T-helper 17 cell (primary cell): ENCODE measurements around the gene TMEM38B. TPM values are rescaled to one million over a fixed set of nuclear protein-coding genes. Genes with fewer than 3 reads are reported as not detected.
A peak's percentile ranks its signal among the peaks of the same experiment; 100 is the strongest.

Experiments used
- ATAC-seq: fragments of 150-1000 bp; cut with Tn5 transposase; 2 replicates; pipeline ENCODE4 v1.10.0; 2021; ENCODE audit warnings: mild to moderate bottlenecking, moderate library complexity
- DNase-seq, 3 donors: peaks; one replicate each; pipeline versions ENCODE4 v3.0.0 to v3.0.0-alpha.2; 2020 to 2021
- H3K9me3 ChIP-seq: one replicate; pipeline ENCODE4 v1.7.0; 2013; ENCODE audit warnings: low read length, mild to moderate bottlenecking; ENCODE audit not compliant: control insufficient read depth, poor library complexity, severe bottlenecking
- H3K27ac Mint-ChIP-seq: one replicate; pipeline ENCODE4 v1.8.0; 2022; ENCODE audit warnings: mild to moderate bottlenecking, moderate library complexity, mixed read lengths
- H3K27me3 Mint-ChIP-seq: one replicate; pipeline ENCODE4 v1.8.0; 2022; ENCODE audit warnings: mixed read lengths
- H3K36me3 Mint-ChIP-seq: one replicate; pipeline ENCODE4 v1.8.0; 2022; ENCODE audit warnings: low read depth, mixed read lengths
- H3K4me1 Mint-ChIP-seq: one replicate; pipeline ENCODE4 v1.8.0; 2022; ENCODE audit warnings: mild to moderate bottlenecking, mixed read lengths
- H3K4me3 Mint-ChIP-seq: one replicate; pipeline ENCODE4 v1.8.0; 2022; ENCODE audit warnings: mild to moderate bottlenecking, moderate library complexity, mixed read lengths
- total RNA-seq, 4 donors: library from RNA in 2 of 4; stranded (reverse) in 2 of 4; gene quantifications; one replicate each; pipeline ENCODE4 v1.2.3 and lab custom pipeline; 2022 to 2026

The TMEM38B gene, protein sequence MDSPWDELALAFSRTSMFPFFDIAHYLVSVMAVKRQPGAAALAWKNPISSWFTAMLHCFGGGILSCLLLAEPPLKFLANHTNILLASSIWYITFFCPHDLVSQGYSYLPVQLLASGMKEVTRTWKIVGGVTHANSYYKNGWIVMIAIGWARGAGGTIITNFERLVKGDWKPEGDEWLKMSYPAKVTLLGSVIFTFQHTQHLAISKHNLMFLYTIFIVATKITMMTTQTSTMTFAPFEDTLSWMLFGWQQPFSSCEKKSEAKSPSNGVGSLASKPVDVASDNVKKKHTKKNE
- total RNA-seq (1 to 10 TPM; 5.9 to 9.4 TPM), total RNA-seq (lab: John Stamatoyannopoulos, UW) (6.6 to 8.3 reads per million in 2 donors)

DNA sequence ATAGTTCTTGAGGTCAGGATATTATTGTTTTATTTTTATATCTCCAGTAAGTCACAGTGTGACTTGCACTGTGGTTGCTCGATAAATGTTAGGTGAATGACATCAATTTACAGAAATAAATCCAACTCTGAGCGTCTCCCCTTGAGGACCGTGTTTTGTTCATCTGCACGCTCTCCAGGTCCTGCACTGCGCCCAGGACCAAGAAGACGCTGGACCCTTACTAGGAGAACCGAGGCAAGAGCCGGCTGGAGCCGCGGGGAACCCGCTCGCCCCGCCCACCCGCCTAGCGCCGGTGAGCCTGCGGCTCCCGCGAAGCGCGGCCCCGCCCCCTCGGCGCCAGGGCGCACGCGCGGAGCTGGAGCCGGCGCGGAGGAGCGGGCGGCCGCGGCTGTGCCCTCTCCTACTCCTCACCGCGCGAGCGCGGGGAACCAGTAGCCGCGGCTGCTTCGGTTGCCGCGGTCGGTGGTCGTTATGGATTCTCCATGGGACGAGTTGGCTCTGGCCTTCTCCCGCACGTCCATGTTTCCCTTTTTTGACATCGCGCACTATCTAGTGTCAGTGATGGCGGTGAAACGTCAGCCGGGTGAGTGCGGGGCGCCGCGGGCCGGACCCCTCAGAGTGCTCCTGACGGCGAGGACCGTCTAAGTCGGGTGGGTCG is at the start of gene TMEM38B:
TSS of gene TMEM38B (plus strand) at position 352 of the 658 bp plus-strand sequence. CDS start at position 472, 120 bp downstream.
- no peaks in the 10 kb centered on the region for H3K9me3 ChIP-seq
- H3K4me3 Mint-ChIP-seq = peak within 1 kb of the TSS; percentile 92
- H3K4me1 Mint-ChIP-seq = peaks cover 17% of the 10 kb centered on the region
- peaks cover 34% of the 10 kb centered on the region for H3K27me3 Mint-ChIP-seq
- peak; percentile 74 to 86 (median 78) for DNase-seq
- peaks cover 5% of the 10 kb centered on the region for H3K36me3 Mint-ChIP-seq
- H3K27ac Mint-ChIP-seq = peak within 1 kb of the TSS; percentile 86
- ATAC-seq = peak; percentile 90

DNA sequence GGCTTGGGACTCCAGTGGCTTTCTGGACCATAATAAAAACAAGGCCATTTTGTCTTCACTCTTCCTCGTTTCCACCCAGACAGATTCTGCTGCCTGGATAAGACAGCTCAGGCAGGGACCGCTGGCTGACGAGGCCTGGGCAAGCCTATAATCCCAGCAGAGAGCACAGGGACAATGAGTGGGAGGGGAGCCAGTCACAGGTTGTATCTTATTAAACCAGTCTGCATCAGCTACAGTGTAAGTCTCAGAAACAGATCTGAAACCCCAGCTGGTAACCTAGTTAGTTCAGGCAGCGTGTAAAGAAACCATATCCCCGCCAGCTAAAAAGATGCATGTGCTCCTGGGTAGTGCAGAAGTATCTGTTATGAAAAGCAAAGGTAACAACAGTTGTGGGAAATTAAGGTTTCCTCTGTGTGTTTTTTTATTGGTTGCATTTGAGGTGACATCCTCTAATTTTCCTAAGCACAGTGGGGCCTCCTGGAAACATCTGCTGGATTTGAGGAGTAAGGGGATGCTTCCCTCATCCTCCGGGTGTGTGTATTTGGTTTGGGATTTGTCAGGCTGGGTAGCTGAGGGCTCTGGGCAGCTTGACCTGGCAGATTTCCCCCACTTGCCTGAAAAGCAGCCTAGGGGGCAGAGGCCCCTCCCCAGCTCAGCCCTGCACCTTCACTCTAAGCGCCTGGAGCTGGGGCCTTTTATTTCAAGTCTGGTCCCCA is 47.3 kb upstream of the TMEM38B start:
- DNase-seq = no peak
- no peaks in the 10 kb centered on the region for H3K27me3 Mint-ChIP-seq
- peaks cover 3% of the 10 kb centered on the region for H3K36me3 Mint-ChIP-seq
- H3K27ac Mint-ChIP-seq = no peak overlapping the region
- no peaks in the 10 kb centered on the region for H3K9me3 ChIP-seq
- H3K4me3 Mint-ChIP-seq = no peak overlapping the region
- no peak for ATAC-seq
- H3K4me1 Mint-ChIP-seq = no peaks in the 10 kb centered on the region

DNA sequence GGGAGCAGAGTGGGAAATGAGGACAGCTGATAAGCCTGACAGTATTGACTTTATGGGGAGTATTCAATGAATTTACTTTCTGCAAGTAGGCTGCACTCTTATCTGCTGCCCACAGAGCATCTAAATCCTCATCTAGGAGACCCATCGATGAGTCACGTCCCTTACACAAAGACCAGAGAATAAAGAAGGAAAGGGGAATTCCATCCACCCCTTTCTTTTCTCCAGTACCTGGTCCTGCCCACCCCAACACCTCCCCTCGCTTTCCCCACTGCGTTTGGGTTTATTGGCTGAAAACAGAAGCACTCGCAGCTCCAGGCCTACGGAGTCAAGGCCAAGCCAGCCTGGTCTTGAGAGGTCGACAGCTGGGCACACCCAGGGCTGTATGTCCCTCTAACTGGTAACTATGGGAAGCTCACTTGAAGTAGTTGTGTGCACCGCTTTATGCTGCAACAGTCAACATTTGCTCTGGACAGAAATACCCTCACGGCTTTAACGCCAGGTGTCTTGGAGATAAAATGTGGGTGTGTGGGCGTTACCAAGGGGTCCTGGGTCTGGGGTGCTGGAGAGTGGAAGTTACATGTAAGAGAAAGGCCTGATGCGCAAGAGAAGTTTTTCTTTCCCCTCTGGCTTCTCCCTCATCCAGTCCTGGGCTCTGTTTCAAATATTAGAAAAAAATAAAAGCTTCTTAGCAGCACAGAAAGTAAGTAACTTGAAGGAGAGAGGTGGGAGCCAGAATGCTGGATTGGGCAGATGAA is 46.6 kb upstream of the TMEM38B start:
- ATAC-seq = no peak
- H3K36me3 Mint-ChIP-seq = peaks cover 3% of the 10 kb centered on the region
- no peaks in the 10 kb centered on the region for H3K4me1 Mint-ChIP-seq
- no peaks in the 10 kb centered on the region for H3K27me3 Mint-ChIP-seq
- no peak overlapping the region for H3K4me3 Mint-ChIP-seq
- DNase-seq = no peak
- no peaks in the 10 kb centered on the region for H3K9me3 ChIP-seq
- H3K27ac Mint-ChIP-seq = no peak overlapping the region

DNA sequence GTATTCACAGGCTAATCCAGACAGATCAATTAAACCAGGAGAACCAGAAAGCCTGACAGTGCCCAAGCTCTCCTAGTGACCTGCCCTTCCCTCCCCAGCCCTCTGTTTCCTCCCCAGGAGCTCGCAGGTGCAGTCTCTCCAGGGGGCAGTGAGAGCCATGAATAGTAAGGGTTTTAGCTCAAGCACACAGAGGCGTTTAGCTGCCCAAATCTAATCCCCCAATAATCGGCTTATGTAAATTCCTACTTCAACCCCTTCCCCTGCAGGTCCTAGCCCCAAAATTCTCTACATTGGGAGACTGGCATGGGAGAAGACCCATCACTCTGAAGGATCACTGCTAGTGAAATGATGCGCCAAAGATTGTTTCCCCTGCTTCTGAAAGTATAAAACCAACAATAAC is 42.5 kb upstream of the TMEM38B start:
- Mint-ChIP-seq H3K4me3 (no peak overlapping the region), H3K27ac (no peak overlapping the region), H3K36me3 (peaks cover 4% of the 10 kb centered on the region), H3K4me1 (peaks cover 12% of the 10 kb centered on the region), H3K27me3 (peaks cover 18% of the 10 kb centered on the region)
- ATAC-seq = no peak
- H3K9me3 ChIP-seq = no peaks in the 10 kb centered on the region
- DNase-seq = no peak

DNA sequence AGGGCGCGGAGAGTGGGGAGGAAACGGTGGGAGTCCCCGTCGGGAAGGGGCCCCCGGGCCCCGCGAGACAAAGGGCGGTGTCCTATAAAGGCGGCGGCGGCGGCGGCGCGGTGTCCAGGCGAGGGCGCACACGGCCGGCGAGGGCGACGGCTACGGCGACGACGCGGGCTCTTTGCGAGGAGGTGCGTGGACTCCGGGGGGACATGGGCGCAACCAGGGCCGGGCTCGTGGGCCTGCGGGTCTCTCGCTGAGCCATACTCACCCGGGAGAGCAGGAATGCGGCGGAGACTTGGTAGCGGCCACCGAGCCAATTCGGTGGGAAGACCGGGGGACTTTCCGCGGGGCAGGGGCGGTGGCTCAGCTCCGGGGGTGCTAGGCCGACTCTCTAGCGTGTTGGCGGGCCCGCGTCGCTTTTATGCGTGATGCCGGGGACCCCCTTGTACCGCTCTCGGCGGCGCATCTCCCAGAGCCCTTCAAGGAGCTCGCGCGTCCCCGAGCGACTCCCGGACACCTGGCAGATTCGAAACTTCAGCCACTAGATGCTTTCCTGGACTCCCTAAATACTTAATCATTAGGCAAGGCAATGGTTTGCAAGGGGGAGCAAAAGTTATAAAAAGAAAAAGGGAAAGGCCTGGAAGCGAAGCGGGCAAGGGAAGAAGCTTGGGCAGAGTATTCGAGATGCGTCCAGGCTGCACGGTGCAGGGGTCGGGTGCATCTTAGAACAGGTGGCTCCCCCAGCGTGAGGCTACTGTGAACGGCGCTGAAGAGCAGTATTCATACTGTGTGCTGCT is 38.0 kb upstream of the TMEM38B start:
- ATAC-seq (peak; percentile 63), DNase-seq (no peak)
- H3K4me3 Mint-ChIP-seq = peak overlapping the region; percentile 81
- H3K4me1 Mint-ChIP-seq = peaks cover 15% of the 10 kb centered on the region
- no peak overlapping the region for H3K27ac Mint-ChIP-seq
- peaks cover 7% of the 10 kb centered on the region for H3K36me3 Mint-ChIP-seq
- no peaks in the 10 kb centered on the region for H3K9me3 ChIP-seq
- peaks cover 42% of the 10 kb centered on the region for H3K27me3 Mint-ChIP-seq

DNA sequence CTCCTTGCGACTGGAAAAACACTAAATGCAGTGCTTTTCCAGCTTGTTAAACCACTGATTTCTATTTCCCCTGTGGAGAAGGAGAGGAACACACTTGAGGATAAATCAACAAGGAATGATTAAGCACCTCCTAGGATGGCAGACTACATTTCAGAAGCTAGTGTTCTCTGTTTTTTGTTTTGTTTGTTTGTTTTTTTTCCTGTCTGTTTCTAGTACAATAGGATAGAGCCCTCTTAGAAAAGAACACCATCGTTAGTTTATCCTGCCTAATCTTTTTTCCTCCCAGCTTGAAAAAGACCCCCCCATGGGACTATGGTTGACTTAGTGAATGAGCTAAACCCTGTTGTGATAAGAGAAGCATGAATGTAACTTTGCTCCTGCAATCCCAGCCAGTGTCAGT is 36.0 kb upstream of the TMEM38B start:
- Mint-ChIP-seq H3K4me3 (no peak overlapping the region), H3K27ac (no peak overlapping the region), H3K27me3 (peaks cover 46% of the 10 kb centered on the region), H3K36me3 (peaks cover 7% of the 10 kb centered on the region), H3K4me1 (peaks cover 15% of the 10 kb centered on the region)
- DNase-seq = no peak
- ATAC-seq = no peak
- H3K9me3 ChIP-seq = no peaks in the 10 kb centered on the region

DNA sequence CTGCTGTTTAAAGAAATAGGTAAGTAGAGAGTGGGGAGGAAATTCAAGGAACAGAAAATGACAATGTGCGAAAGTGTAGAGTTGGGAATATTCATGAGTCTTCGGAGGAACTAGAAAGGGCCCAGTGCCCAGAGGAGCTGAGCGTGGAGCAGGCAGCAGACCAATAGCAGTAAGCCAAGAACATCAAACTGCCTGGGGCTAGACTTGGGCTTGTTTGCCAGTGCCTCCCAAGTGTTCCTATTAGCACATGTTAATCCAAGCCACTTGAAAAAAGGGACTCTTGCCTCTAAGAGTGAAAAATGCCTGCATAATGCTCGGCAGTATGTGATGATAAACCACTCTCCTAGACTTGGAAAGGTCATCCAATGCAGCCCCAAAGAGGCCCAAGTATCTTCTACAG is 33.3 kb upstream of the TMEM38B start:
- H3K27me3 Mint-ChIP-seq = peaks cover 34% of the 10 kb centered on the region
- DNase-seq (no peak), ATAC-seq (no peak)
- no peak overlapping the region for H3K27ac Mint-ChIP-seq
- H3K4me1 Mint-ChIP-seq = peaks cover 8% of the 10 kb centered on the region
- no peak overlapping the region for H3K4me3 Mint-ChIP-seq
- no peaks in the 10 kb centered on the region for H3K9me3 ChIP-seq
- H3K36me3 Mint-ChIP-seq = peaks cover 3% of the 10 kb centered on the region

DNA sequence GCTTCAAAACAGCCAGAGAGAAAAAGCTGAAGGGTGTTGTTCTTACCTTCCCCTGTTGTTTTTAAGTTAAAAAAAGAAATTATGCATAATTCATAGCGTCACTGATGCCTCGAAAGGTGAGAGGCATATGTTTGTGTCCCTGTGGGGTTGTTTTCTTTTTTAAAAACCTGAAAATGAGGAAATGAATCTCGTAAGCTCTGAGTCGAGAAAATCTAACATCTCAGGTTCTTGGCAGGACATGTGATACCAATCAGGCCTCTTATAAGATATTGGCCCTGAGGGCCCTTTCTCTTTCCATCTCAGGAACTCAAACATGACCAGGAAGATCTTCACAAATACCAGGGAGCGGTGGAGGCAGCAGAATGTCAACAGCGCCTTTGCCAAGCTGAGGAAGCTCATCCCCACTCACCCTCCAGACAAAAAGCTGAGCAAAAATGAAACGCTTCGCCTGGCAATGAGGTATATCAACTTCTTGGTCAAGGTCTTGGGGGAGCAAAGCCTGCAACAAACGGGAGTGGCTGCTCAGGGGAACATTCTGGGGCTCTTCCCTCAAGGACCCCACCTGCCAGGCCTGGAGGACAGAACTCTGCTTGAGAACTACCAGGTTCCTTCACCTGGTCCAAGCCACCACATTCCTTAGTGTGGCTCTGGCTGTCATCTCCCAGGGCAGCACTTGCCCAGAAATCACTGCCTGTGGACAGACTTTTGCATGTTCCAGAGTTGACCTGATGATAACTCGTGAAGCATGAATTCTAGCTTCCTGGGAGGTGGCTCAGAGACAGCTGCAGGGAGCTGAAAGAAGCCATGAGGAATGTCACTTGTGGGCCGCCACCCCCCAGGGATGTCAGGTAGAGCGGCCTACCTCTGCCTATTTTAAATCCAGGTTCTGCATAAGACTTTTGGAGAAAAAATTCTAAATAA is 31.9 kb upstream of the TMEM38B start, which contains the start of gene TAL2:
TSS of gene TAL2 (plus strand) at position 274 of the 921 bp plus-strand sequence. CDS start at position 314, 40 bp downstream.
- H3K4me1 Mint-ChIP-seq = no peaks in the 10 kb centered on the region
- no peaks in the 10 kb centered on the region for H3K9me3 ChIP-seq
- no peak within 1 kb of the TSS for H3K27ac Mint-ChIP-seq
- peaks cover 22% of the 10 kb centered on the region for H3K27me3 Mint-ChIP-seq
- ATAC-seq (peak; percentile 51), DNase-seq (no peak)
- peaks cover 3% of the 10 kb centered on the region for H3K36me3 Mint-ChIP-seq
- no peak within 1 kb of the TSS for H3K4me3 Mint-ChIP-seq

DNA sequence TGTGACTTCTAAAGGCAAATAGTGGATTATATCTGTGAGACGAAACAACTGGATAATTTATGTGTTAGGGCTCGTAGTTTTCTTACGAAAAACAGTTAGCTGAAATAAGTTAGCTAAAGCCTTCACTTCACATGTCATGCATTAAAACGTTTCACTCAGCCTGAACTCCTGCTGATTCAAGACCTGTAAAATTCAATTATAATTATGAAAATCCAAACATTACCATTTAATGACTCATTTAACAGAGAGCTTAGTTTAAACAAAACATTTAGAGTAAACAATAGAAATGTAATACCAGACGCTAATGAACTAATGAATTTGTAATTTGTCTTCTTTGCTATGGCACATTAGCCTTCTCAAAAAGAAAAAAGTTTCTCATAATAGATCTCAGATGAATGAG is 30.4 kb upstream of the TMEM38B start:
- DNase-seq (no peak), ATAC-seq (no peak)
- H3K4me1 Mint-ChIP-seq = no peaks in the 10 kb centered on the region
- no peaks in the 10 kb centered on the region for H3K9me3 ChIP-seq
- H3K27ac Mint-ChIP-seq = no peak overlapping the region
- no peak overlapping the region for H3K4me3 Mint-ChIP-seq
- no peaks in the 10 kb centered on the region for H3K36me3 Mint-ChIP-seq
- H3K27me3 Mint-ChIP-seq = peaks cover 11% of the 10 kb centered on the region

DNA sequence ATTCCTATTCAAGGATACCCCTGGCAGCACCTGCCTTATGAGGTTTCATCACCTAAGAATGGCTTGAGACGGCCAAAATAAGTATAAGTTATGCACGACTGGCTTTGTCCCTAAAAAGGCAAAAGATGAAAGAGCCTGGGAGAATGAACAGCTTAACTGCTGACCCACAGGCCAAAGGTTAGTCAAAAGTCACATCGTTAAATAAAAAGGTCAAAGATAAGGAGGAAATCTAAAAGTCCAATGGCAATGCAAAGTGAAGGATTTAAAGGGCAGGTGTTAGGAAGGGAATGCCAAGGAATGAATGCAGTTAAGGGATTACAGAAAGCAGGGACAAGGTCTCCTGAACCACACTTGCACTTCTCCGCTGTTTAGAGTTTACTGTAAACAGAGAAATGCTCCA is 26.5 kb upstream of the TMEM38B start:
- ATAC-seq (no peak), DNase-seq (no peak)
- no peak overlapping the region for H3K27ac Mint-ChIP-seq
- H3K27me3 Mint-ChIP-seq = peaks cover 14% of the 10 kb centered on the region
- no peaks in the 10 kb centered on the region for H3K36me3 Mint-ChIP-seq
- no peak overlapping the region for H3K4me3 Mint-ChIP-seq
- H3K9me3 ChIP-seq = no peaks in the 10 kb centered on the region
- H3K4me1 Mint-ChIP-seq = peaks cover 4% of the 10 kb centered on the region

DNA sequence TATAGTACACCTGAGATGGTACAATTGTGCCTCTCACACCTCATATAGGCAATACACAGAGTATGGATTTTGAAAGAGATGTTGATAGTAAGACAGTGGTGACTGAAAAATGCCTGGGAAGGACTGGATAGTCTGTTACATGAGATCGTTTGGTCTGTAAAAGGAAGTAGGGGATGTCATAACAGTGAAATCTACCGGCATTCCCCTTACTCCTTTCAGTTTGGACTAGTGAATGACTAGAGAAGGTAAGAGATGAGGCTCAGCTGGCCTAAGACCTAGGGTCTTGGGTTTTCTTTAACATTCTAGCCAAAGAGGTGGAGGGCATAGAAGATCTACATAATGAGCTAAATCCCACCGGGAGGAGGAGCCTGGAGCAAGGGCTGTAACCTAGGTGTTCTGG is 24.0 kb upstream of the TMEM38B start:
- ATAC-seq (no peak), DNase-seq (no peak)
- Mint-ChIP-seq H3K27me3 (peaks cover 14% of the 10 kb centered on the region), H3K36me3 (no peaks in the 10 kb centered on the region), H3K4me3 (no peak overlapping the region), H3K27ac (no peak overlapping the region), H3K4me1 (peaks cover 4% of the 10 kb centered on the region)
- no peaks in the 10 kb centered on the region for H3K9me3 ChIP-seq
